Measurements from ENCODE around the gene USP24. TPM values are rescaled to one million over a fixed set of nuclear protein-coding genes. Genes with fewer than 3 reads are reported as not detected.

USP24 gene
- total RNA-seq, 1 donor from 2014 or later: 45.9 TPM

GRCh38 chr1:55061000-55061705 lies 154.0 kb downstream of the USP24 start:
- peaks cover 16 to 23% (median 23%) of the 10 kb centered on the region in 3 donors for H3K4me1 ChIP-seq (ENCODE audit: control insufficient read depth in 3 of 3, insufficient read depth in 3 of 3, low read length in 3 of 3)
- H3K27ac ChIP-seq (ENCODE audit: low read depth, low read length): no peak overlapping the region
- H3K9me3 ChIP-seq (ENCODE audit: control insufficient read depth in 3 of 3, low read length in 3 of 3): no peaks in the 10 kb centered on the region
- H3K27me3 ChIP-seq (ENCODE audit: control insufficient read depth in 3 of 3, insufficient read depth in 3 of 3, low read length in 3 of 3): no peaks in the 10 kb centered on the region
- H3K36me3 ChIP-seq (ENCODE audit: control insufficient read depth in 3 of 3, insufficient read depth in 3 of 3, low read length in 3 of 3): no peaks in the 10 kb centered on the region
- no peak overlapping the region for H3K9ac ChIP-seq (ENCODE audit: low read depth in 1 of 3, low read length in 3 of 3)
- H3K4me3 ChIP-seq (ENCODE audit: low read length in 3 of 3): no peak overlapping the region

- no peaks in the 10 kb centered on the region for H3K9me3 ChIP-seq (ENCODE audit: control insufficient read depth in 3 of 3, low read length in 3 of 3)
- no peaks in the 10 kb centered on the region for H3K27me3 ChIP-seq (ENCODE audit: control insufficient read depth in 3 of 3, insufficient read depth in 3 of 3, low read length in 3 of 3)
- H3K36me3 ChIP-seq (ENCODE audit: control insufficient read depth in 3 of 3, insufficient read depth in 3 of 3, low read length in 3 of 3): no peaks in the 10 kb centered on the region
- no peak overlapping the region for H3K27ac ChIP-seq (ENCODE audit: low read depth, low read length)
- H3K4me3 ChIP-seq (ENCODE audit: low read length in 3 of 3): no peak overlapping the region
- H3K9ac ChIP-seq (ENCODE audit: low read depth in 1 of 3, low read length in 3 of 3): no peak overlapping the region
- peaks cover 10 to 20% (median 15%) of the 10 kb centered on the region in 3 donors for H3K4me1 ChIP-seq (ENCODE audit: control insufficient read depth in 3 of 3, insufficient read depth in 3 of 3, low read length in 3 of 3)
Observed at GRCh38 chr1:55060133-55060999, 154.8 kb downstream of the USP24 start.

DNA sequence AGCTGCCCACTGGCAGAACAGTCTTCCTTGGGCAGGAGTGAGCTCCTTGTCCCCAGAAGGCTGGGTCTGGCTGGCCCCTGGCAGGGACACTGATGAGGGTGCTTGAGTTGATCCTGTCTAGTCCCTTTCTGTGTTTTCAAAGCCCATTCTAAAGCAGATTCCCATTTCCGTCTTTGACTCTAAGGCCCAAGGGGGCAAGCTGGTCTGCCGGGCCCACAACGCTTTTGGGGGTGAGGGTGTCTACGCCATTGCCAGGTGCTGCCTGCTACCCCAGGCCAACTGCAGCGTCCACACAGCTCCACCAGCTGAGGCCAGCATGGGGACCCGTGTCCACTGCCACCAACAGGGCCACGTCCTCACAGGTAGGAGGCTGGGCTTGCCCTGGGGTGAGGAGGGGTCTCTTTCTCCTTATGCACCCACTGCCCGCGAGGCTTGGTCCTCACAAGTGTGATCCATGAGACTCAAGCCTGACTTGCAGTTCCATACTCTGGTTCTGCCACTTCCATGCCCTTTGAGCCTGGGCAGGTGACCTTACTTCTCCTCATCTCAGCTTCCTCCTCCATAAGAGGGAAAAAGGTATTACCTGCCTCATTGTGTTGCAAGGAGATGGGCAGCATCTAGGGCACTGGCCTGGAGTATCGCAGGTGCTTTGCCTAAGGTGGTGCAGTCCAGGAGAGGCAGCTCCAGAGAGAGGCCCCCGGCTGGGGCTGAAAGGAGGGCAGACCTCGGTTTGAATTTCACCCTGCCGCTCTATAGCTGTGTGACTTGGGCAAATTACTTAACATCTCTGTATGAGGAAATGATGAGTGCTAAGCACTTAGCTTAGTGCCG lies 155.6 kb downstream of the USP24 start:
- H3K9me3 ChIP-seq (ENCODE audit: control insufficient read depth in 3 of 3, low read length in 3 of 3): no peaks in the 10 kb centered on the region

GRCh38 chr1:55057956-55058298 lies 157.2 kb downstream of the USP24 start:
- H3K9me3 ChIP-seq (ENCODE audit: control insufficient read depth in 3 of 3, low read length in 3 of 3): no peaks in the 10 kb centered on the region
- H3K27ac ChIP-seq (ENCODE audit: low read depth, low read length): no peak overlapping the region
- no peak overlapping the region for H3K4me3 ChIP-seq (ENCODE audit: low read length in 3 of 3)
- H3K27me3 ChIP-seq (ENCODE audit: control insufficient read depth in 3 of 3, insufficient read depth in 3 of 3, low read length in 3 of 3): no peaks in the 10 kb centered on the region
- peaks cover 0 to 19% (median 6%) of the 10 kb centered on the region in 3 donors for H3K4me1 ChIP-seq (ENCODE audit: control insufficient read depth in 3 of 3, insufficient read depth in 3 of 3, low read length in 3 of 3)
- no peak overlapping the region for H3K9ac ChIP-seq (ENCODE audit: low read depth in 1 of 3, low read length in 3 of 3)
- no peaks in the 10 kb centered on the region for H3K36me3 ChIP-seq (ENCODE audit: control insufficient read depth in 3 of 3, insufficient read depth in 3 of 3, low read length in 3 of 3)

More for the DNA sequence above, 155.6 kb downstream of the USP24 start:
- Histone ChIP-seq H3K27ac (ENCODE audit: low read depth, low read length) (no peak overlapping the region), H3K4me1 (ENCODE audit: control insufficient read depth in 3 of 3, insufficient read depth in 3 of 3, low read length in 3 of 3) (peaks cover 2 to 17% (median 6%) of the 10 kb centered on the region in 3 donors), H3K9ac (ENCODE audit: low read depth in 1 of 3, low read length in 3 of 3) (no peak overlapping the region), H3K27me3 (ENCODE audit: control insufficient read depth in 3 of 3, insufficient read depth in 3 of 3, low read length in 3 of 3) (no peaks in the 10 kb centered on the region), H3K4me3 (ENCODE audit: low read length in 3 of 3) (no peak overlapping the region), H3K36me3 (ENCODE audit: control insufficient read depth in 3 of 3, insufficient read depth in 3 of 3, low read length in 3 of 3) (no peaks in the 10 kb centered on the region)

- Histone ChIP-seq H3K36me3 (ENCODE audit: control insufficient read depth in 3 of 3, insufficient read depth in 3 of 3, low read length in 3 of 3) (no peaks in the 10 kb centered on the region), H3K9me3 (ENCODE audit: control insufficient read depth in 3 of 3, low read length in 3 of 3) (no peaks in the 10 kb centered on the region), H3K4me1 (ENCODE audit: control insufficient read depth in 3 of 3, insufficient read depth in 3 of 3, low read length in 3 of 3) (peaks cover 0 to 24% (median 12%) of the 10 kb centered on the region in 3 donors)
Observed at GRCh38 chr1:55057270-55057955, 157.8 kb downstream of the USP24 start.

DNA sequence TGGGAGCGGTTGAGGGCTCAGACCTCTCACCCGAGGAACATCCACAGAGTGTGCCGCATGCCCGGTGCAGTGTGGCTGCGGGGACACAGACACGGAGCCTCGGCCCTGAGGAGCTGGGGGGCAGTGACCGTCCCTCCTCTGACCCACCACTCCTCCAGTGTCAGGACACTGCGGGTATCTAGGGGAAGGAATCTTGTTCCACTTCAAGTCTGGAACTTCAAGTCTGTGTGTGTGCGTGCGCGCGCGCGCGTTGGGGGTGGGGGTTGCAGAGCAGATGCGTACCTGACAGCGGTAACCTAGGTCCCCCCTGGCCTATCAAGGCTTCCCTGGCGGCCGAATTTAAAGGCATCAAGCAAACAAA lies 158.6 kb downstream of the USP24 start:
- no peak overlapping the region for H3K27ac ChIP-seq (ENCODE audit: low read depth, low read length)
- H3K9ac ChIP-seq (ENCODE audit: low read depth in 1 of 3, low read length in 3 of 3): no peak overlapping the region
- H3K9me3 ChIP-seq (ENCODE audit: control insufficient read depth in 3 of 3, low read length in 3 of 3): no peaks in the 10 kb centered on the region
- no peaks in the 10 kb centered on the region for H3K27me3 ChIP-seq (ENCODE audit: control insufficient read depth in 3 of 3, insufficient read depth in 3 of 3, low read length in 3 of 3)
- H3K4me3 ChIP-seq (ENCODE audit: low read length in 3 of 3): no peak overlapping the region
- no peaks in the 10 kb centered on the region for H3K36me3 ChIP-seq (ENCODE audit: control insufficient read depth in 3 of 3, insufficient read depth in 3 of 3, low read length in 3 of 3)
- peaks cover 0 to 26% (median 13%) of the 10 kb centered on the region in 3 donors for H3K4me1 ChIP-seq (ENCODE audit: control insufficient read depth in 3 of 3, insufficient read depth in 3 of 3, low read length in 3 of 3)

More at GRCh38 chr1:55057270-55057955, 157.8 kb downstream of the USP24 start:
- no peak overlapping the region for H3K9ac ChIP-seq (ENCODE audit: low read depth in 1 of 3, low read length in 3 of 3)
- H3K27ac ChIP-seq (ENCODE audit: low read depth, low read length): no peak overlapping the region
- no peak overlapping the region for H3K4me3 ChIP-seq (ENCODE audit: low read length in 3 of 3)
- no peaks in the 10 kb centered on the region for H3K27me3 ChIP-seq (ENCODE audit: control insufficient read depth in 3 of 3, insufficient read depth in 3 of 3, low read length in 3 of 3)

GRCh38 chr1:55055951-55056631 lies 159.1 kb downstream of the USP24 start:
- Histone ChIP-seq H3K4me1 (ENCODE audit: control insufficient read depth in 3 of 3, insufficient read depth in 3 of 3, low read length in 3 of 3) (peaks cover 0 to 26% (median 13%) of the 10 kb centered on the region in 3 donors), H3K36me3 (ENCODE audit: control insufficient read depth in 3 of 3, insufficient read depth in 3 of 3, low read length in 3 of 3) (no peaks in the 10 kb centered on the region), H3K4me3 (ENCODE audit: low read length in 3 of 3) (no peak overlapping the region), H3K27ac (ENCODE audit: low read depth, low read length) (no peak overlapping the region), H3K9me3 (ENCODE audit: control insufficient read depth in 3 of 3, low read length in 3 of 3) (no peaks in the 10 kb centered on the region), H3K27me3 (ENCODE audit: control insufficient read depth in 3 of 3, insufficient read depth in 3 of 3, low read length in 3 of 3) (no peaks in the 10 kb centered on the region), H3K9ac (ENCODE audit: low read depth in 1 of 3, low read length in 3 of 3) (no peak overlapping the region)

DNA sequence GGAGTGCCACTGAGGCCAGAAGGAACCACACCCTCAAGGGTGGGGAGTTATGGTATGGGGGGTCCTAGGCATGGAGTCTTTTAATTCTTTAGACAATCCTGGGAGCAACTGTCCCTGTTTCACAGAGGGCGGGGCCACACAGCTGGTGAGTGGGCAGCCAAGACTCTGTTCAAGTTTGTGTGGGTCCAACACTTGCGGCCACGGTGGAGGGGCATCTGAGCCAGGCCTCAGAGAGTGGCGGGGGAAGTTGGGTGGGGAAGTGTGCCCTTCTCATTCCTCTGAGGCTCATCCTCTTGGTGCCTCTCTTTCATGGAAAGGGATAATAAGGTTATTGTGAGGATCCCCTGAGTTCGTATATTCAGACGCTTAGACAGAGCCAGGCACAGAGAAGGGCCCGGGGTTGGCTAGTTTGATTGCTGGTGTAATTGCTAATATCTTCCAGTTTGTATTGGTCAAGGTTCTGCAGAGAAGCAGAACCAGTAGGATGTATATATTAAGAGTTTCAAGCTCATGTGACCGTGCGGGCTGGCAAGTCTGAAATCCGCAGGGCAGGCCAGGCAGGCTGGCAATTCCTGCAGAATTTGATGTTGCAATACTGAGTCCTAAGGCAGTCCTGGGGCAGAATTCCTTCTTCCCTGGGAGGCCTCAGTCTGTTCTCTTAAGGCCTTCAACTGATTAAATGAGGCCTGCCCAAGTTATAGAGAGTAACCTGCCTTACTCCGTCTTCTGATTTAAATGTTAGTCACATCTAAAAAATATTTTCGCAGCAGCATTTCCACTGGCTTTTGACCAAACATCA lies 159.9 kb downstream of the USP24 start:
- H3K4me1 ChIP-seq (ENCODE audit: control insufficient read depth in 3 of 3, insufficient read depth in 3 of 3, low read length in 3 of 3): peaks cover 0 to 26% (median 13%) of the 10 kb centered on the region in 3 donors
- H3K9ac ChIP-seq (ENCODE audit: low read depth in 1 of 3, low read length in 3 of 3): peak overlapping the region in 1 of 3 donors; percentile 9
- H3K4me3 ChIP-seq (ENCODE audit: low read length in 3 of 3): no peak overlapping the region
- no peaks in the 10 kb centered on the region for H3K27me3 ChIP-seq (ENCODE audit: control insufficient read depth in 3 of 3, insufficient read depth in 3 of 3, low read length in 3 of 3)
- H3K36me3 ChIP-seq (ENCODE audit: control insufficient read depth in 3 of 3, insufficient read depth in 3 of 3, low read length in 3 of 3): no peaks in the 10 kb centered on the region
- no peak overlapping the region for H3K27ac ChIP-seq (ENCODE audit: low read depth, low read length)
- no peaks in the 10 kb centered on the region for H3K9me3 ChIP-seq (ENCODE audit: control insufficient read depth in 3 of 3, low read length in 3 of 3)

Data from skeletal muscle tissue (tissue), 4 donors.